GM19240 (cell line): Measurements from ENCODE around the gene CACTIN.
"Not testable (repeated sequence)": the region's sequence is repeated elsewhere in the genome, so short reads cannot be mapped to it uniquely, and the experiment has no call there.

Experiments
- DNase-seq: peaks from one replicate; pipeline ENCODE4 v3.0.0; 2011; ENCODE audit warnings: low spot score; ENCODE audit not compliant: insufficient read length

Gene CACTIN

DNA sequence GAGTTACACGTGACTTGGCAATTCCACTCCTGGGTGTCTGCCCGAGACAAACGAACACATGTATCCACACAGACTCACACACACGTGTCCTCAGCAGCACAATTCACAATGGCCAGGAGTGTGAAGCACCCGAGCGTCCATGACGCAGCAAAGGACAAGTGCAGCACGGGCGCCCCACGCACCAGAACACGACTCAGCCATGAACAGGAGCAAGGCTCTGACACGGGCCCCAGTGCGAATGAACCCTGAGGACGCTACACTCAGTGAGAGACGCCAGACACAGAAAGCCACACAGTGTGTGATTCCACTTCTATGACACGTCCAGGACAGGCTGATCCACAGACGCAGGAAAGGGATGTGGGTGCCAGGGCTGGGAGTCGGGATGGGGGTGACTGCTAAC, 37.2 kb upstream of the CACTIN start:
- no peak for DNase-seq

DNA sequence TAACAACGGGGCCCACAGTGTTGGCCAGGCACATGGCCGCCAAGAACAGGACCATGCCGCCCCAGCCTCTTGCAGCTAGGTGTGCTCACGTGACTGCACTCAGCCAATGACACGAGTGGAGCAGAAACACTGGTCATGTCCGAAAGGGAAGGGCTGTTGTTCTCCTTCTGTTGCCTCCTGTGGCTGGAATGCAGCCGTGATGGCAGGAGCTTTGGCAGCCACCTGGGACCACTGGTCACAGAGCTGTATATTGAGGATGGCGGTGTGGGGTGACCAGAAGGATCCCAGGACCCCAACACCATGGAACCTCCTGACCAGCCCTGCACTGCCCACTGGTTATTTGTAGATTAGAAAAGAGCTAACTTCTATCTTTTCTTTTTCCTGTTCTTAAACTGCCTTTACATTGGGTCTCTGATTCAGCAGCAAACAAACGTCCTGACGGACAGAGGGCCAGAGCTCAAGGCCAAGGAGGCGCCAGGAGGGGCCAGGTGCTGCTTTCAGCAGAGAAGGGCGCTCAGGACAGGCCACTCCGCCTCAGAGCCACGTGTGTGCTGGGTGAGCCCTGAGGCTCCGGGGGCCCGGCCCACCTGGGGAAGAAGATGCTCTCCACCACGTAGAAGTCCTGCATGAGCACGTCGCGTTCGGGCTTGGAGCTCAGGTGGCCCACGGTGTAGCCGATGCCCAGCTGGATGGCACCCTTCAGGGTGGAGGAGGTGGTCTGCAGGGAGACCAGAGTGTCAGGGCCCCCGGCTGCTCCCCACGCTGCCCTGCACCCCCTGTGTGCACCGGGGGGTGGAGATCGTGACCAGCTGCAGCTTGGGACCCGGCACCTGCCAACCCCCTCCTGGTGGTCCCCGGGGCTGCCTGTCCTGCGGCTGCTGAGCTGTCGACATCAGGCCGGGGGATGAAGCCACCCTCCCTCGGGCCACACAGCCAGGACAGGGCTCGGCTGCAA, 35.0 kb upstream of the CACTIN start:
- DNase-seq, result no peak

DNA sequence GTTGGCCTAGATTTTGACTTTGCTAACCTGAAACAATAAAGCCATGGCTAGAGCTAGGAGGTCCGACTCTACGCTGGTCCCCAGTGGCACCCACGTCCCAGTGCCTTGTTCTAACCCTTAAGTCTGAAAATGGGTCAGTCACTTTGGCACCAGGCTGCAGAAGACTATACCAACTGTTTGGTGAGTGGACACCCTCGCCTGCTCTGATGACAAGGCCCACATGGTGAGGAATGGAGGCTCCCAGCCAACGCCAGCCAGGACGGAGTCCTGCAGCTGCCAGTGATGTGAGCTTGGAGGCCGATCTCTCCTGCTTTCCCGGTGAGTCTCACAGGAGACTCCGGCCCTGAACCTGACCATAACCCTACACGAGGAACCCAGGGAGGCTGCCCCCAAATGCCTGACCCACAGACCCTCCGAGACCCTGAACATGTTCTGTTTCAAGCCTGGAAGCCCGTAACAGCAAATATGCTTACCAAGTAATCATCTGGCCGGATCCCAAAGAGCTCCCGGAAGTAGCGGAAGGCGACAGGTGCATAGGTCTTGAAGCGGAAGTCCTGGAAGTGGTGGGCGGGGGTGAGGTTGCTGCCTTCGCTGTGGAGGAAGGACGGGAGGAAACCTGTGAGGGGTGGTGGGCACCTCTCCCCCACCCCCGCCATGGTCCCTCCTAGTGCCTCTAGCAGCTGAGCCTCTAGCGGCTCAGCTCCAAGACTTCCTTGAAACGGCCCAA, 34.1 kb upstream of the CACTIN start:
- no peak for DNase-seq

DNA sequence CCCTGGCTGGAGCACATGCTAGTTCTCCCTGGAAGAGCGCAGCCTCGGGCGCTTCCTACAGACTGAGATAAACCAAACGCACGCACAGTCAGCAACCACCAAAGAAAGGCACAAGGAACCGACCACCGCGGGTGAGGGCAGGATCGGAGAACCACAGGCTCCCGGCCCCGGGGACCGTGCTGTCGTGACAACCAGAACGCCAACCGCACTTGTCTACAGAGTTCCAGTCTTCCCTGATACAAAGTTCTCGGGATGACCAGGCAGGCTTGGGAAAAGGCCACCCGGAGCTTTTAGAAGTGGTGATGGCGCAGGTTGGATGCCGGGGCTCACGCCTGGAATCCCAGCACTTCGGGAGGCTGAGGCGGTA, 33.1 kb upstream of the CACTIN start:
- no peak for DNase-seq

DNA sequence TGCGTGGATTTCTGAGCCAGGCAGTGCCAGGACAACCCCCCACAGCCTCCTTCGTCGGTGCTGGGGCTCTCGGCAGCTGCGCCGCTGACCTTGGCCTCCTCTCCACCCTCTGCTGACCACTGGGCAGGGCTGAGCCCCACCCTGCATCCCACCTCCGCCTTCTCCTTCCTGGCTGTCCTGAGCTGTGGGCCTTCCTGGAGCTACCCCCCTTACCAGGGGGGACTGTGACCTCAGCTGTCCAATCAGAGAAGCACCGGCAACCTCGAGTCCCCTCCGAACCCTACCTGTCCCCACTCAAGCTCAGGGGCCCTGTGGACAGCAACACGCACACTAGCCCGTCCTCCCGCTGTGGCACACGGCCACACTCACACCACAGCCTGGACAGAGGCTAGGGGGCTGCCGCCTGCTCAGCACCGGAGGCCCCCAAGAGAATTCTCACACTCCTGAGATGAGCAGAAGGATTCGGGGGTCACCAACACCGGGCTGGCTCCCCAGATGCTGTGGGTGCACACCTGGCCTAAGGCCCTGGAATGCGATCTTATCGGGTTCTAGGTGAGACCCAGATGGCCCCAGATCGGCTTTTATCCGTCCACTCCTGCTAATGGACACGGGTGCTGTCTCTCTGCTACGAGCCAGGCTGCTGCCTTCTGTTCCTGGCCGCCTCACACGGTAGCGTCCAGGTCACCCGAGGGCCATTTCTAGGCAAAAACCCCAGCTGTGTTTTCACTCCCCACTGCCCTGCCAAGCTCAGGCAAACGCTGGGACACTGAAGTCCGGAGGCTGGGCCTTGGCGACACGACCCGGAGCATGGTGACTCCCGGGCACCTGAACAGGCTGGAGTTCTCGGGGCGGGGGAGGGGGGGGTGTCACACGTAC, 32.5 kb upstream of the CACTIN start:
- no peak for DNase-seq

DNA sequence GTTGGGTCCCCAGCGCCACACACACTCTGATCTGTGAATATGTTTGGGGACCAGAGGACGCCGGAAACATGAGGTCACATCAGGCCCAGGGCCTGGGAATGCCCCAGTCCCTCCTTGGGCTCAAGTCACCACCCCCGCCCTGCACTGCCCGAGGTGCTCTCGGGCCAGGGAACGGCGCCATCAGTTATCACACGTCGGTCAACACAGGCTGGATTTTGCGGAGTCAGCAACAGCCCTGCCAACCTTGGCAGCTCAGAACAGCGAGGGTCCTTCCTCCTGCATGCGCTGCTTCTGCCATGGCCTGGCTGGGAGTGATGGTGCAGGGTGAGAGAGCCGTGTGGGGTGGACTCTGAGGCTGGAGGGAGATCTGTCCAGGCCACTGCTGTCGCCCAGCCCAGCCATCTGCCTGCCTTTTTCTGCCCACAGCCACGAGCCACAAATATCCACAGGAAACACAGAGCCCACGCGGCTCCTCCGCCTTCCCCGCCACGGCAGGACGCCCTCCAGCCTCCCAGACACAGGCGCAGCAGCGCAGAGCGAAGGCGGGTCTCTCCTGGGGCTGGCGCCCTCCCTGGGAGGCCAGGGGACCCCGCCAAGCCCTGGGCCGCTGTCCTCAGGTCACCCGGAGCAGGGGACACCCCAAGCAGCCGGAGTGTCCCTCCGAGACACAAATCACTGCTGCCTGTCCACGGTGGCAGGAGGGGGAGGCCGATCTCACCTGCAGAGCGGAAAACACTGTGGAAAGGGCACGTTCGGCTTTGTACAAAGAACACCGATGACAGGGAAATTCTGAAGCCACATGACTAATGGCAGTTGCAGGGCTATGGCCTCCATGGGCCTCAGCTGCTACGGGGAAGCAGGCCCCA, 31.6 kb upstream of the CACTIN start:
- DNase-seq, result no peak

DNA sequence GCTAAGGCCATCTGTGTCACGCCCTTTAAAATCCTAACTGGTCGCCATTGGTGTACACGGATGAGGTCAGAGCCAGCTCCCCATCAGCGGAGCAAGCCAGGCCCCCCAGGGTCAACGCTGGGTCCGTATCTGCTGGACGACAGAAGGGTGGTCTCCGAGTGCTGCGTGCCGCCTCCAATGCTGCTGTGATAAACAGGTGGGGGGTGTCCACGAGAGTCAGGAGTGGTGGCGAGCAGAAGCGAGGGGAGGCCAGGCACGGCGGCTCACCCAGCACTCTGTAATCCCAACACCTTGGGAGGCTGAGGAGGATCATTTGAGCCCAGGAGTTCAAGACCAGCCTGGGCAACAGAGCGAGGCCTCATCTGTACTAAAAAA, 30.8 kb upstream of the CACTIN start:
- no peak for DNase-seq

DNA sequence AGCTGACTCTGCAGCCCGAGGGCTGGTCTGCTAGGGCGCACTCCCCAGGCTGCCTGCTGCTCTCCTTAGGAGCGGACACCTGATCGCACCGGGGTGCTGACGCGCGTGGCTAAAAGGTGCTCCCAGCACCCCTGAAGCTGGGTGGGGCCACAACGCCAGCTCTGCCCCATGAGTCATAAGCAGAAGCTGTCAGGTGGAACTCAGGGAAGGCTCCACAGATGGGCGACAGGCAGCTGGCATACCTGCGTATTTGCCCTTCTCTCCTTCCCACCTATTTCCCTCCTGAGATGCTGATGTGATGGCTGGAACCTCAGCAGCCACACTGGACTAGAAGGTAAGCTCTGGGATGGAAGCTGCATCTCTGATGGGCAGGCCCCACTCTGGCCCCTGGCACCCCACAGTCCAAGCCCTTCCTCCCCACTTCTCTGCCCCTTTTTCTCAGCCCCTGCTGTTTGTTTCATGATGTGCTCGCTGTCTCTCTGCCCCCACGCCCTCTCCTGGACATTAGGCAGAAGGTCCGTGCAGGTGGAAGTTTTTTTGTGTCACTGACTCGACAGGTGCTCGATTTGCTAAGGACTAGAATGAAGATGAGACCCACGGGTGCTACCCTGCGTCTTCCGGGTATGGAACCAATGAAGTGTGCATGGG, 30.3 kb upstream of the CACTIN start:
- DNase-seq, result no peak

DNA sequence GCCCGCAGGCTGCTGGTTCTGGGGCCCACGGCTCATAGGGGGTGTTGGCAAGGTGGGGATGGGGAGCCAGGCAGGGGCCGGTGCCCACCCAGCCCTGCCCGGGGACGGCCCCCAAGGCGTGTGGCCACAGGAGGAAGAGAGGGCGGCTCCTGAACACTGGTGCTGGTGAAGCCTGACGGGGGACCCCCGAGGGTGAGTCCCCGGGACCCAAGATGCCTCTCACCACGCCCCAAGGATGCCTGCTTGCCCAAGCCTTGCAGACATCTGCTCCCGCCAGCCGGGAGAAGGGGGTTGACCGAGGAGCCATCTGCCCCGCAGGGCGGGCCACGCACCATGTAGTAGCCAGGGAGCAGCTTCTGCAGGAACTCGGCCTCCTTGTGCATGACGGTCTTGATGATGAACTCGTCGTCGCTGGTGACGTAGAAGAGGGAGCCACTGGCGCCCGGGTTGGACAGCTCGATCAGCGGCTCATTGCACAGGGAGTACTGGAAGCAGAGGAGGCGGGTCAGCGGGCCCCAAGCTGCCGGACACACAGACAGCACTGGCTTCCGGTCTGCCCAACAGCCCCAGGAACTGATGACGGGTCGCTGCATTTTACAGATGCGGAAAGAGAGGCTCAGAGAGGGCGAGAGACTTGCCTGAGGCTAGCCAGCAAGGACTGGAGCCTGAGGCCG, 29.6 kb upstream of the CACTIN start:
- DNase-seq, result no peak

DNA sequence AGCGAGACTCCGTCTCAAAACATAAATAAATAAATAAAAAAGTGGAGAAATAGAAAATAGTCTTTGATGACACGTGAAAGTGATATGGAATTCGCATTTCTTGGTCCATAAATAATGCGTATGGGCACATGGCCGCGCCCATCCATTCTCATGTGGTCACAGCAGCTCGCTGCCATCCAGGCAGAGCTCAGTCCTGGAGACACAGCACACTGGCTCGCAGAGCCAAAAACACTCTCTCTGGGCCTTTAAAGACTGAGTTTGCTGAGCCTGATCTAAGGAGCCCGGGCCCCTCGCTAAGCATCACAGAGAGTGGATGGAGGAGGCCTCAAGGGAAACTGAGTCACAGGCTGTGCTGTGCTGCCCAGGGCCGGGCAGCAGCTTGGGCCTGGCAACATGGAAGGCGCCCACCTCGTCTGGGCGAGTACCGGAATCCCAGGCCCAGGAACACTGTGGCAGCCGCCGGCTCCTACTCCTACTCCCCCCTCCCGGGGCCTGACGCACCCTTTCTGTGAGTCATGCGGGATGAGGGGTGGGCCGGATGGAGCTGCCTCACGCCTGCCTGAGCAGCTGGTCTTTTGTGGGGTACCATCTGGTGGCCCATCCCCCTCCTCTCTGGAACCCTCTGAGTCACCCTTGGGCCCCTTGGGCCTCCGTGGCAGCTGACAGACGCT, 28.9 kb upstream of the CACTIN start:
- no peak for DNase-seq

DNA sequence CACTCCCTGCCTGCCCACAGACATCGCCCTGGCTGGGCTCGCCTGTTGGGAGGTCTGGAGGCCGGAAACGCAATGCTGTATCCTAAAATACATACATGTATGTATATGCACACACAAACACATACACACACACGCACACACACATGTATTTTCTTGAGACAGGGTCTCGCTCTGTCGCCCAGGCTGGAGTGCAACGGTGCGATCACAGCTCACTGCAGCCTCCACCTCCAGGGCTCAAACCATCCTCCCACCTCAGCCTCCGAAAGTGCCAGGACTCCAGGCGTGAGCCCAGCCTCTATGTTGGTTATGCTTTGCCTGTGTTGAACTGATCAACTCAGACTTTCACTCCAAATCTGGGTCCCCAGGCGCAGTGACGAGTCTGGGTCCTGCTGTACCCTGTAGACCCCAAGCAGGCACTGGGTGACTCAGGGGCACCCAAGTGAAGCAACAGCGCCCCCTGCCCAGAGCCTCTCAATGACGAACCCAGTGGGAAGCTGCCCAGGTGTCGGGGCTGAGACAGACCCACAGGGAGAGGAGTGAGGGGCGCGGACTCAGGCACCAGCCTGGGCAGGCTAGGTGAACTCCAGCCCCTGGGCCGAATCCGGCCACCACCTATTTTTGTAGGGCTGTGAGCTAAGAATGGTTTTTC, 27.4 kb upstream of the CACTIN start:
- no peak for DNase-seq

DNA sequence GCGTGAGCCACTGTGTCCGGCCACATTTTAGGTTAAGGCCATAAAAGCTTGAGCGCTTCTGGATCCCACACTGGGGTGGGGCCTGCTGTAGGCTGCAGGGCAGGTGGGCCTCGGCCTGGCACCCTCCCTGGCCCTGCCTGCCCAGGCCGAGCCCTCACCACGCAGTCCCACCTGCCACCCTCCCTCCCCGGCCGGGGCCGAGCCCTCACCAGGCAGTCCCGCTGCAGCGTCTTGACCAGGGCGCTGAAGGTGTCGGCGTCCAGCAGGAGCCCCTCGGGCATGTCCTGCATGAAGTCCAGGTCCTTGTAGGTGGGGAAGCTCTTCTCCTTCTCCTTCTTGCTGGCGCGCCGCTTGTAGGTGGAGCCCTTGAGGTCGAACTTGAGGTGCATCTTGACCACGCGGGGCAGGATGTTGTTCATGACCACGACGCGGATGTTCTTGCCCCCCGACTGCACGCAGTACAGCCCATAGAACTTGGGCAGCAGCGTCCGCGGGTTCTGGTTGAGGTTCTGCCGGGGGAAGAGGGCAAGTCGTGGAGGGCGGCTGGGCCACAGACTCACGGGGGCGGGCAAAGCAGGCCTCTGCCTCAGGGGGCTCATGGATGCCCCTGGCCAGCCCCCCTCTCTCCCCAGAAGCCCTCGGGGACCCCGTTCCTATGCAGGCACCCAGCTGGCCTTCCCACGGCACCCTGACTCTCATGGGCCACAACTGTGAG, 26.6 kb upstream of the CACTIN start:
- DNase-seq, result no peak

DNA sequence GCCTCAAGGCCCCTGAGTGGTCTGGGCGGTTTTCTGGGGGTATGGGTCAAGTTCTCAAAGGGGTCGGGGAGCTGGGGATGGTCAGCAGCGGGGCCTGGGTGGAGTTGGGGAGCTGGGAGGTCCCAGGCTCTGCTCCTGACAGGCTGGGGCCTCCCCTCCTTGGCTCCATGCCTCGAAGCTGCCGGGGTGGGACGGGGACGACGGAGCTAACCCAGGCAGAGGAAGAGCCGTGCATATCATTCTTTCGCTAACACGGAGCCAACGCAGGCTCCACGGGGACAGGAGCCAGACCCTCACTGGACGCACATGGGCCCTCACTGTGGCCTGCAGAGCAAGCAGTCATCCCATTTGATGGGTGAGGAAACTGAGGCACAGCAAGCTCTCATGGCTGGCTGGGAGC, 25.8 kb upstream of the CACTIN start:
- DNase-seq, result no peak

DNA sequence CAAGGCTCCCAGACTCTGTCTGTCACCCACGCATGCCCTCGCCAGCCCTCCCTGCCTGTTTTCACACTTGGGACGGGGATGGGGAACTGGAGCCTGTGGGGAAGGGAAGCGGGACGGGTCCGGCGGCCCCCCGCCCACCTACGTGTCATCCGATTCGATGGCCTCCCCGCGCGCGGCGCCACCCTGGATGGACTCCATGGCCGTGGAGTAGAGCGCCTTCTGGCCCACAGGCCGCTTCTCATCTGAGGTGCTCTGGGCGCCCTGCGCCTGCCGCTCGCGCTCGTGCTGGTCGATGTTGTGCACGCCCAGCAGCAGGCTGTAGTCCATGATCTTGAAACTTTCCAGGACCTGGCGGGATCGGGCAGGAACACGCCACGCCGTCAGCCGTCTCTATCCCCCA, 25.1 kb upstream of the CACTIN start:
- no peak for DNase-seq

DNA sequence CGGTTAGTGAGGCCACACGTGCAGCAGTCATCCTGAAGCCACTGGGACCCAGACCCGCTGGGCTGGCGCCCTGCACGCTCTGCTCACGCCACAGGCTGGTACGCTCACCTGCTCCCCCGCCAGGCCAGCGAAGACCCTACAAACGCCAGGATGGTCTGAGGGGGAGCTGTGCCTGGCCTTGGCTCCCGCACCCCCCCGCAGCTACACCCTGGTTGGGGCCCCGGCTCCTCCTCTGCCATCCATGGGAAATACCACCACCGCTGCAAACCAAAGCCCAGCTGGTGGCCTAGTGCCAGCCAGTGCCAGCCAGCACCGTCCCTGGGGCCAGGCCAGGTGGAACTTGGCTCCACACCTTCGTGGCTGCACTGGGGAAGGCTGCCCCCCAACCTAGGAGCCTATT, 23.3 kb upstream of the CACTIN start:
- no peak for DNase-seq

DNA sequence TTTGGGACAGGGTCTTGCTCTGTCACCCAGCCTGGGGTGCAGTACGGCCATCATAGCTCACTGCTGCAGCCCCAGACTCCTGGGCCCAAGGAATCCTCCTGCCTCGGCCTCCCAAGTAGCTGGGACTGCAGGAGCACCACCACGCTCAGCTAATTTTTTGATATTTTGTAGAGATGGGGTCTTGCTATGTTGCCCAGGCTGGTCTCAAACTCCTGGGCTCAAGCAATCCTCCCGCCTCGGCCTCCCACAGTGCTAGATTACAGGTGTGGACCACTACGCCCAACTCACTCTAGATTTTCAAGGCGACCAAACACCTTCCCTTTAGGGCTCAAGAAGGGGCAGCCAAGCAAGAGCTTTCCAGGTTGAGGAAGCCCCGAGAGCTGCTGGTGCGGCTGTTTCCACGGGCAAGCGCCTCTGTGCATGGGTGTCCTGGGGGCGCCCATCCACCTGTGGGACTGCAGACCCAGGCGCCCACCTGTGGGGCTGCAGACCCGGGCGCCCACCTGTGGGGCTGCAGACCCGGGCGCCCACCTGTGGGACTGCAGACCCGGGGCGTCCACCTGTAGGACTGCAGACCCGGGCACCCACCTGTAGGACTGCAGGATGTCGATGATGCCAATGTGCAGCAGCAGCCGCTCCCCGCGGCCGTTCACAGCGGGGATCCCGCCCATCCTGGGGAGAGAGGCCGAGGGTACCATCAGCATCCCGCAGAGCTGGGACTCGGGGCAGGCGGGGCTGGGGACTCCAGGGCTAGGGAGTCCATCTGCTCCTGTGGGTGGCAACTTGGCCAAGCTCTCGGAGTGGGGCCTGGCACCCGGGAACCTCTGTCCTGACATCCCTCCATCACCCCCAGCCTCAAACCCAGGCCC, 21.7 kb upstream of the CACTIN start:
- DNase-seq, result no peak

DNA sequence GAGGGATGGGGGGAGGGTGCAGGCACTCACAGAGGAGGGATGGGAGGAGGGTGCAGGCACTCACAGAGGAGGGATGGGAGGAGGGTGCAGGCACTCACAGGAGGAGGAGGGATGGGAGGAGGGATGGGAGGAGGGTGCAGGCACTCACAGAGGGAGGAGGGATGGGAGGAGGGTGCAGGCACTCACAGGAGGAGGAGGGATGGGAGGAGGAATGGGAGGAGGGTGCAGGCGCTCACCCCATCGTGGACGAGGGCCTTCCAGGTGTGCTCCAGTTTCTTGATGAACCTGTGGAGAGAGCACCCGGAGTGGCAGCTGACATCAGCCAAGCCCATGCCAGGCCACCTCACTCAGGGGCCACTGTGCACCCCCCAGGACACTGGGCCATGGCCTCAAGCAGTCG, 20.5 kb upstream of the CACTIN start:
- DNase-seq, result not testable (repeated sequence)
